Neural progenitor cell (in vitro differentiated cells): ENCODE results near the gene HNF4A. TPM values are rescaled to one million over a fixed set of nuclear protein-coding genes. Genes with fewer than 3 reads are reported as not detected.
A peak's percentile ranks its signal among the peaks of the same experiment; 100 is the strongest.

ENCODE experiments used
- DNase-seq: peaks from one replicate; pipeline ENCODE4 v3.0.0-alpha.2; 2016; ENCODE audit warnings: low spot score
- H2AFZ ChIP-seq: fragments of 200-600 bp; sonication (generic); replicated peaks from 2 replicates; pipeline ENCODE4 v1.6.1; 2016; ENCODE audit warnings: antibody characterized with exemption
- H3F3A ChIP-seq: fragments of 200-600 bp; sonication (generic); 2 replicates; pipeline ENCODE4 v1.6.1; 2016; ENCODE audit warnings: antibody characterized with exemption, low read depth
- H3K27ac ChIP-seq: fragments of 200-600 bp; sonication (generic); 2 replicates; pipeline ENCODE4 v1.5.1; 2016; ENCODE audit warnings: mild to moderate bottlenecking
- H3K27me3 ChIP-seq: fragments of 200-600 bp; sonication (generic); 2 replicates; pipeline ENCODE4 v1.6.1; 2016; ENCODE audit warnings: mild to moderate bottlenecking, moderate library complexity
- H3K36me3 ChIP-seq: fragments of 200-600 bp; sonication (generic); 2 replicates; pipeline ENCODE4 v1.5.1; 2016
- H3K4me1 ChIP-seq: fragments of 200-600 bp; sonication (generic); 2 replicates; pipeline ENCODE4 v1.6.1; 2016; ENCODE audit warnings: mixed run types
- H3K4me2 ChIP-seq: fragments of 200-600 bp; sonication (generic); 2 replicates; pipeline ENCODE4 v1.6.1; 2016
- H3K4me3 ChIP-seq: fragments of 200-600 bp; sonication (generic); 2 replicates; pipeline ENCODE4 v1.5.1; 2016
- H3K79me2 ChIP-seq: fragments of 200-600 bp; sonication (generic); 2 replicates; pipeline ENCODE4 v1.6.1; 2016; ENCODE audit warnings: low read depth
- H3K9ac ChIP-seq: fragments of 200-600 bp; sonication (generic); 2 replicates; pipeline ENCODE4 v1.6.1; 2016
- H3K9me3 ChIP-seq: fragments of 200-600 bp; sonication (generic); 2 replicates; pipeline ENCODE4 v1.5.1; 2016; ENCODE audit warnings: low read depth
- H4K20me1 ChIP-seq: fragments of 200-600 bp; sonication (generic); 2 replicates; pipeline ENCODE4 v1.6.1; 2016; ENCODE audit warnings: low read depth
- H3K27ac Mint-ChIP-seq: 3 replicates; pipeline ENCODE4 v1.8.0; 2021; ENCODE audit warnings: mixed read lengths
- H3K27me3 Mint-ChIP-seq: 2 replicates; pipeline ENCODE4 v1.8.0; 2022; ENCODE audit warnings: low read depth, mild to moderate bottlenecking, inconsistent platforms, moderate library complexity, mixed read lengths; ENCODE audit not compliant: insufficient read depth
- H3K36me3 Mint-ChIP-seq: 3 replicates; pipeline ENCODE4 v1.8.0; 2021; ENCODE audit warnings: mixed read lengths
- H3K4me1 Mint-ChIP-seq: 3 replicates; pipeline ENCODE4 v1.8.0; 2021; ENCODE audit warnings: mixed read lengths
- H3K4me3 Mint-ChIP-seq: 3 replicates; pipeline ENCODE4 v1.8.0; 2021; ENCODE audit warnings: mild to moderate bottlenecking, moderate library complexity, mixed read lengths
- H3K9me3 Mint-ChIP-seq: 3 replicates; pipeline ENCODE4 v1.8.0; 2020; ENCODE audit warnings: mixed read lengths
- EZH2 ChIP-seq: fragments of 200-600 bp; sonication (generic); IDR thresholded peaks from 2 replicates; pipeline ENCODE4 v1.6.1; 2017; ENCODE audit warnings: antibody characterized with exemption, mild to moderate bottlenecking, moderate library complexity
- EZH2phosphoT487 ChIP-seq: fragments of 200-600 bp; sonication (generic); IDR thresholded peaks from 2 replicates; pipeline ENCODE4 v1.6.1; 2017; ENCODE audit warnings: antibody characterized with exemption
- total RNA-seq: library from RNA; depleted of rRNA; stranded (reverse); fragments of >200 nt; gene quantifications from 2 replicates; pipeline ENCODE4 v1.2.3, GENCODE V29; 2015; ENCODE audit warnings: low replicate concordance
- TF ChIP-seq, protein P1 (sequence below): fragments of 200-600 bp; sonication (generic); IDR thresholded peaks from 2 replicates; pipeline ENCODE4 v1.5.1; 2017; ENCODE audit warnings: antibody characterized with exemption, mild to moderate bottlenecking

Gene HNF4A
- total RNA-seq, 1 donor from 2014 or later: 1.6 TPM

DNA sequence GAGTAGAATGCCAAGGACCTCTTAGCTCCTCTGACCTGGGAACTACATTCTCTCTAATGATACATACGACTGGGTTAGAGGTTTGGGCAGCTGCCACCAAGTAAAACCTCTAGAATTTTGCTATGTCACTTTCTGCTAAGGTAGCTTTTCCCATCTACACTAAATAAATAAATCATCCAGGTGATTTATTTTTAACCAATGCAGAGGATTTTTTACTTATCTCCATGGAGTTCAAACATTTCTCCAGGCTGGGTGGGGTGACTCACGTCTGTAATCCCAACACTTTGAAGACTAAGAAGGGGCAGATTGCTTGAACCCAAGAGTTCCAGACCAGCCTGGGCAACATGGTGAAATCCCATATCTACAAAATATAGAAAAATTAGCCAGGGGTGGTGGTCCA lies 27.1 kb downstream of the HNF4A start:
- H3K9me3 ChIP-seq: no peaks in the 10 kb centered on the region
- Mint-ChIP-seq H3K9me3 (no peaks in the 10 kb centered on the region), H3K27me3 (peaks cover 5% of the 10 kb centered on the region), H3K27ac (no peak overlapping the region), H3K4me1 (no peaks in the 10 kb centered on the region), H3K36me3 (no peaks in the 10 kb centered on the region), H3K4me3 (no peak overlapping the region)
- TF ChIP-seq EZH2 (no peak), EZH2phosphoT487 (no peak)
- TF ChIP-seq, protein P1, sequence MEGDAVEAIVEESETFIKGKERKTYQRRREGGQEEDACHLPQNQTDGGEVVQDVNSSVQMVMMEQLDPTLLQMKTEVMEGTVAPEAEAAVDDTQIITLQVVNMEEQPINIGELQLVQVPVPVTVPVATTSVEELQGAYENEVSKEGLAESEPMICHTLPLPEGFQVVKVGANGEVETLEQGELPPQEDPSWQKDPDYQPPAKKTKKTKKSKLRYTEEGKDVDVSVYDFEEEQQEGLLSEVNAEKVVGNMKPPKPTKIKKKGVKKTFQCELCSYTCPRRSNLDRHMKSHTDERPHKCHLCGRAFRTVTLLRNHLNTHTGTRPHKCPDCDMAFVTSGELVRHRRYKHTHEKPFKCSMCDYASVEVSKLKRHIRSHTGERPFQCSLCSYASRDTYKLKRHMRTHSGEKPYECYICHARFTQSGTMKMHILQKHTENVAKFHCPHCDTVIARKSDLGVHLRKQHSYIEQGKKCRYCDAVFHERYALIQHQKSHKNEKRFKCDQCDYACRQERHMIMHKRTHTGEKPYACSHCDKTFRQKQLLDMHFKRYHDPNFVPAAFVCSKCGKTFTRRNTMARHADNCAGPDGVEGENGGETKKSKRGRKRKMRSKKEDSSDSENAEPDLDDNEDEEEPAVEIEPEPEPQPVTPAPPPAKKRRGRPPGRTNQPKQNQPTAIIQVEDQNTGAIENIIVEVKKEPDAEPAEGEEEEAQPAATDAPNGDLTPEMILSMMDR: no peak
- H3K27me3 ChIP-seq: no peaks in the 10 kb centered on the region
- no peak overlapping the region for H2AFZ ChIP-seq
- H3K9ac ChIP-seq: no peak overlapping the region
- H3K4me2 ChIP-seq: no peak overlapping the region
- H3K36me3 ChIP-seq: no peaks in the 10 kb centered on the region
- H3F3A ChIP-seq: peaks cover 4% of the 10 kb centered on the region
- H3K27ac ChIP-seq: no peak overlapping the region
- H4K20me1 ChIP-seq: no peaks in the 10 kb centered on the region
- H3K4me1 ChIP-seq: no peaks in the 10 kb centered on the region
- no peak for DNase-seq
- H3K79me2 ChIP-seq: no peaks in the 10 kb centered on the region
- no peak overlapping the region for H3K4me3 ChIP-seq

DNA sequence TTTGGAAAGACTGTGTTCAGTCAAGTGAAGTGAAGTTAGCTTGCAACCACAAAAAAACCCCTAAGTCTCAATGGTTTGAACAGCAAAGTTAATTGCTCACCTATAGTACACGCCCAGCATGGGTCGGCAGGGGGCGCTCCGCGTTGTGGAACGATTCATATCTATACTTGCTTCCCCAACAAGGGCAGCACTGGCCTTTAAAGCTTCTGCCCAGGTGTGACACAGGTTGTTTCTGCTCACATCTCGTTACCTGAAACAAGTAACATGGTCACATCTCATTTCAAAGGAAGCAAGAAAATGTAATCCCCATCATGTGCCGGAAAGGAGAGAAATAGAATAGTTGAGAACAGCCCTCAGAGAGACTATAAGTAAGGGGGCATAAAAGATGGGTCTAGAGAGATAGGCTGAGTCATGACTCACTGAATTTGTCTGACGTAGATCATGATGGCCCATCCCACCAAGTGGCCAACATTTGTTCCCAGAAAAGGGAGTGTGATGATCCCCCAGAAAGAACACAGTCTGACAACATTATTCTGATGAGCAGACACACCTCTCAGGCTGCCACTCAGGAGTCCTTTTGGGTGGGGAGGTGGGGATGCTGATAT lies 29.0 kb downstream of the HNF4A start:
- H4K20me1 ChIP-seq: no peaks in the 10 kb centered on the region
- H3K79me2 ChIP-seq: no peaks in the 10 kb centered on the region
- no peaks in the 10 kb centered on the region for H3K36me3 ChIP-seq
- H3K9ac ChIP-seq: no peak overlapping the region
- H3K9me3 Mint-ChIP-seq: no peaks in the 10 kb centered on the region
- no peak for TF ChIP-seq EZH2
- TF ChIP-seq, protein P1: peak; percentile 96
- no peaks in the 10 kb centered on the region for H3K4me1 ChIP-seq
- peak; percentile 85 for DNase-seq
- H3K27ac Mint-ChIP-seq: no peak overlapping the region
- H3K27ac ChIP-seq: no peak overlapping the region
- no peak overlapping the region for H3K4me2 ChIP-seq
- H3K27me3 ChIP-seq: no peaks in the 10 kb centered on the region
- H3K4me1 Mint-ChIP-seq: peaks cover 4% of the 10 kb centered on the region
- no peak overlapping the region for H2AFZ ChIP-seq
- H3K9me3 ChIP-seq: no peaks in the 10 kb centered on the region
- H3K4me3 Mint-ChIP-seq: no peak overlapping the region
- peaks cover 10% of the 10 kb centered on the region for H3K27me3 Mint-ChIP-seq
- no peaks in the 10 kb centered on the region for H3K36me3 Mint-ChIP-seq
- no peak overlapping the region for H3K4me3 ChIP-seq
- peaks cover 4% of the 10 kb centered on the region for H3F3A ChIP-seq

DNA sequence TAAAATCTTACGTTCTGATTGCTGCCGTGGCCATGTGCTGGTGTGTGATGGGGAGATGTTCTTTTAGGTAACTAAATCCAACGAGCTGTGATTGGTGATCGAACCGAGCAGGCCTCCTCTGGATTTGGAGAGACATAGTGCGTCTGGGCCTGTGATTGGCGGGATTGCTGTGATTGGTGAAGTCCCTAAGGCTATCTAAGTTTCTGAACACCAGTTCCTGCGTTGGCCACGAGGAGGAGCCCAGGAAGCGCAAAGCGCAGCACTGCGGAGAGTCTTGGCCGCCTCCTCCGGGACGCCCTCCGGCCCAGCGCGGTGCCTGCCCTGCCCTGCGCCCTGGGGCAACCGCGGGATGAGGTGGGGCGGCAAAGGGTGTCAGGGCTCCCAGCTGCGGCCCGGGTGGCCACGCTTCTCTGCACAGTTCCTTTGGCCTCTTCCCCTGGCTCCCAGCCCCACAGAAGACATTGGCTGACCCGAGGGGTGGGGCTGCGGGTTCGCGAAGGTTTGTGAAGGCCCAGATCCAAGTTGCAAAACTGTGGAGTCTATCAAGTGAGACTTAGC lies 33.0 kb downstream of the HNF4A start:
- Histone ChIP-seq H3K4me3 (peak overlapping the region; percentile 9), H4K20me1 (no peaks in the 10 kb centered on the region), H3K4me1 (peaks cover 11% of the 10 kb centered on the region), H3K79me2 (no peaks in the 10 kb centered on the region), H3K9ac (no peak overlapping the region), H3K9me3 (no peaks in the 10 kb centered on the region), H3K4me2 (no peak overlapping the region), H3K27ac (no peak overlapping the region), H2AFZ (peak overlapping the region; percentile 51), H3K36me3 (no peaks in the 10 kb centered on the region), H3K27me3 (no peaks in the 10 kb centered on the region), H3F3A (peaks cover 4% of the 10 kb centered on the region)
- Mint-ChIP-seq H3K9me3 (no peaks in the 10 kb centered on the region), H3K36me3 (no peaks in the 10 kb centered on the region), H3K4me1 (peaks cover 16% of the 10 kb centered on the region), H3K4me3 (peak overlapping the region; percentile 51), H3K27me3 (peaks cover 22% of the 10 kb centered on the region), H3K27ac (peak overlapping the region; percentile 94)
- TF ChIP-seq EZH2: no peak
- TF ChIP-seq, protein P1: peak; percentile 89
- TF ChIP-seq EZH2phosphoT487: no peak
- DNase-seq: peak; percentile 90
